DOHH2 (cell line): ENCODE measurements around the gene FUT7.

Experiments
- H3F3A ChIP-seq: fragments of 200-600 bp; sonication (generic), shearing (Covaris generic); 2 replicates; pipeline ENCODE4 v1.6.0; 2016; ENCODE audit warnings: antibody characterized with exemption, mild to moderate bottlenecking; ENCODE audit not compliant: control insufficient read depth, insufficient read depth
- H3K27ac ChIP-seq: fragments of 200-600 bp; sonication (generic); 2 replicates; pipeline ENCODE4 v1.5.1; 2014; ENCODE audit warnings: low read depth, mild to moderate bottlenecking, low read length, moderate library complexity
- H3K27me3 ChIP-seq: fragments of 200-600 bp; sonication (generic); 2 replicates; pipeline ENCODE4 v1.6.1; 2014; ENCODE audit warnings: mild to moderate bottlenecking, low read length, mixed read lengths; ENCODE audit not compliant: control insufficient read depth
- H3K36me3 ChIP-seq: fragments of 200-600 bp; sonication (generic); 2 replicates; pipeline ENCODE4 v1.6.1; 2014; ENCODE audit warnings: mild to moderate bottlenecking, low read length, moderate library complexity, mixed read lengths; ENCODE audit not compliant: control insufficient read depth
- H3K4me1 ChIP-seq: fragments of 200-600 bp; sonication (generic); 2 replicates; pipeline ENCODE4 v1.6.1; 2014; ENCODE audit warnings: mild to moderate bottlenecking, low read length, mixed read lengths; ENCODE audit not compliant: control insufficient read depth
- H3K4me2 ChIP-seq: fragments of 200-600 bp; sonication (generic); 2 replicates; pipeline ENCODE4 v1.6.0; 2014; ENCODE audit warnings: mild to moderate bottlenecking, low read length, moderate library complexity
- H3K4me3 ChIP-seq: fragments of 200-600 bp; sonication (generic); 2 replicates; pipeline ENCODE4 v1.5.1; 2014; ENCODE audit warnings: mild to moderate bottlenecking, low read length, mixed read lengths
- H3K79me2 ChIP-seq: fragments of 200-600 bp; sonication (generic); 2 replicates; pipeline ENCODE4 v1.6.1; 2014; ENCODE audit warnings: mild to moderate bottlenecking, low read length, mixed read lengths; ENCODE audit not compliant: control insufficient read depth
- H3K9me2 ChIP-seq: fragments of 200-600 bp; sonication (generic); replicated peaks from 2 replicates; pipeline ENCODE4 v1.6.1; 2014; ENCODE audit warnings: mild to moderate bottlenecking, low read length, mixed read lengths; ENCODE audit not compliant: control insufficient read depth
- H3K9me3 ChIP-seq: fragments of 200-600 bp; sonication (generic); 2 replicates; pipeline ENCODE4 v1.6.1; 2014; ENCODE audit warnings: antibody characterized with exemption, low read length, mixed read lengths; ENCODE audit not compliant: control insufficient read depth, insufficient read depth
- H4K20me1 ChIP-seq: fragments of 200-600 bp; sonication (generic); 2 replicates; pipeline ENCODE4 v1.6.0; 2014; ENCODE audit warnings: low read depth, mild to moderate bottlenecking, antibody characterized with exemption, low read length, moderate library complexity; ENCODE audit not compliant: control insufficient read depth, insufficient read depth
- EZH2phosphoT487 ChIP-seq: fragments of 200-600 bp; sonication (generic); IDR thresholded peaks from 2 replicates; pipeline ENCODE4 v1.6.1; 2017; ENCODE audit warnings: borderline replicate concordance, mild to moderate bottlenecking, antibody characterized with exemption, low read length, moderate library complexity, mixed read lengths
- TF ChIP-seq, protein P1 (sequence below): fragments of 200-600 bp; sonication (generic); IDR thresholded peaks from one replicate; pipeline ENCODE4 v1.5.1; 2014; ENCODE audit warnings: antibody characterized with exemption, mild to moderate bottlenecking, low read depth, low read length; ENCODE audit not compliant: poor library complexity, severe bottlenecking

Gene FUT7

DNA sequence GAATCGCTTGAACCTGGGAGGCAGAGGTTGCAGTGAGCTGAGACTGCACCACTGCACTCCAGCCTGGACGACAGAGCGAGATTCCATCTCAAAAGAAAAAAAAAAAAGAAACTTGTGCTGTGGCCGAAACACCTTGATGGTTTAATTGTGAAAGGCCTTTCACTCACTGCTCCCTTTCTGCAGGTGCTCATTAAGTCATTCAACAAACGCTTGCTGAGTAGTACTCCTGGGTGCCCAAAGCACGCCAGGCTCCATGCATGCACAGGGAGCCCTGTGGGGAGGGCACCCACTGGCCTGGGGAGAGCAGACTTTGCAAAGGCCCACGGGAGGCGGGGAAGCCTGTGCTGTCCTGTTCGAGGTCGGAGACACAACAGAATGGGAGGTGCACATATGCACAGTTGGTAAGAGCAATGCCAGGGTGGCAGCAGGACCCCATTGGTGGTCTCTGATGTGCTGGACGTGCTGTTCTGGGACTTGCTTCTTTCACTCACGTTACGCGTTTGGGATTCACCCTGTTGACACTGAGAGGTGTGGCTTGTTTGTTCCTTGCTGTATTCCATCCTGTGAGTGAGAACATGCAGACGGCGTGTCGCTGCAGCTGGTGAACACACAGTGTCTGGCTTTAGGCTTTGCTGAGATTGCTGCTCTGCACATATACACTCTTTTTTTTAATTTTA lies 25.0 kb upstream of the FUT7 start:
- Histone ChIP-seq H3K4me2 (no peak overlapping the region), H3K79me2 (no peaks in the 10 kb centered on the region), H3K36me3 (no peaks in the 10 kb centered on the region), H3F3A (peaks cover 4% of the 10 kb centered on the region; the same call in 1 of the 2 replicates), H3K27ac (no peak overlapping the region), H3K4me1 (peaks cover 6% of the 10 kb centered on the region; the same call in 1 of the 2 replicates), H4K20me1 (no peaks in the 10 kb centered on the region), H3K9me3 (no peaks in the 10 kb centered on the region), H3K4me3 (no peak overlapping the region), H3K9me2 (no peaks in the 10 kb centered on the region), H3K27me3 (peaks cover 26% of the 10 kb centered on the region)
- no peak for TF ChIP-seq EZH2phosphoT487
- TF ChIP-seq, protein P1, sequence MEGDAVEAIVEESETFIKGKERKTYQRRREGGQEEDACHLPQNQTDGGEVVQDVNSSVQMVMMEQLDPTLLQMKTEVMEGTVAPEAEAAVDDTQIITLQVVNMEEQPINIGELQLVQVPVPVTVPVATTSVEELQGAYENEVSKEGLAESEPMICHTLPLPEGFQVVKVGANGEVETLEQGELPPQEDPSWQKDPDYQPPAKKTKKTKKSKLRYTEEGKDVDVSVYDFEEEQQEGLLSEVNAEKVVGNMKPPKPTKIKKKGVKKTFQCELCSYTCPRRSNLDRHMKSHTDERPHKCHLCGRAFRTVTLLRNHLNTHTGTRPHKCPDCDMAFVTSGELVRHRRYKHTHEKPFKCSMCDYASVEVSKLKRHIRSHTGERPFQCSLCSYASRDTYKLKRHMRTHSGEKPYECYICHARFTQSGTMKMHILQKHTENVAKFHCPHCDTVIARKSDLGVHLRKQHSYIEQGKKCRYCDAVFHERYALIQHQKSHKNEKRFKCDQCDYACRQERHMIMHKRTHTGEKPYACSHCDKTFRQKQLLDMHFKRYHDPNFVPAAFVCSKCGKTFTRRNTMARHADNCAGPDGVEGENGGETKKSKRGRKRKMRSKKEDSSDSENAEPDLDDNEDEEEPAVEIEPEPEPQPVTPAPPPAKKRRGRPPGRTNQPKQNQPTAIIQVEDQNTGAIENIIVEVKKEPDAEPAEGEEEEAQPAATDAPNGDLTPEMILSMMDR = no peak

DNA sequence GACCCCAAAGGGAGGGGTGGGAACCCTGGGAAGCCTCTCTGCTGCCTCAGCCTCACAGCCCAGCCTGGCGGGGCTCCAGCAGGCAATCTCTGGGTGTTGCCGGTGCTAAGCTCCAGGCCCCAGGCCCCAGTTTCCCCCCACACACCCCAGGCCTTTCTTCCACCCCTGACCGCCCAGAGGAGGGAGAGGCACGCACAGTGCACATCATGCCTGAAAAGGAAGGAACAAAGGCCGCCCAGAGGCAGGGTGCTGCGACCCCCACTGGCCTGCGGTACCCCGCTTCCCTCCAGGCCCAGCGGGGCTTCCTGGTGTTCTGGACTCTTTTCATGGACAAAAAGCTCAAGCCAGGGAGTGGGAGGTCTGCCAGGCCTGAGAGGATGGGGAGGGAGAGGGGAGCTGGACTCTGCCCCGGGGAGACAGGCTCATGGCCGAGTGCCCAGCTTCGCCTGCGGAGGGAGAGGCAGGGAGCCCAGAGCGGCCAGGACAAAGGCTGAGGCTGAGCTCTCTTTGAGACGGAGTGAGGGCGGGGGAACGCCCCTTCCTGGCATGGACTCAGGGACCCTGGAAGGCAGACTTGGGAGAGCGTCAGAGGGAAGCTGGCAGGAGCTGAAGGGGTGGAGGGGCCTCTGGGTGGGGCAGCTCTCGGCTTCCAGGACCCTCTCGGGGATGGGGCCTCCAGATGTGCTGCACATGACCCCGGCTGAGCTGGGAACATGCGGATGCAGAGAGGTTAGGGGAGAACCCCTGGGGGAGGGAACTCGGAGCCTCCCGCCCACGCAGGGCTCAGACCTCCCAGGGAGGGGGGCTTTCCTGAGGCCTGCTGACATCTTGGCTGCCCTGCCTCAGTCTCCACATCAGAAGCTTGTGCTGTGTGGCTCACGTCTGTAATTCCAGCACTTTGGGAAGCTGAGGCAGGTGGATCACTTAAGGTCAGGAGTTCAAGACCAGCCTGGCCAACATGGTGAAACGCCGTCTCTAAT lies 23.8 kb upstream of the FUT7 start:
- Histone ChIP-seq H3F3A (peaks cover 3% of the 10 kb centered on the region; the same call in 1 of the 2 replicates), H3K4me2 (no peak overlapping the region), H4K20me1 (no peaks in the 10 kb centered on the region), H3K4me3 (no peak overlapping the region), H3K79me2 (no peaks in the 10 kb centered on the region), H3K27ac (no peak overlapping the region), H3K9me2 (no peaks in the 10 kb centered on the region), H3K9me3 (no peaks in the 10 kb centered on the region), H3K36me3 (no peaks in the 10 kb centered on the region), H3K4me1 (peaks cover 6% of the 10 kb centered on the region; the same call in 1 of the 2 replicates), H3K27me3 (peaks cover 29% of the 10 kb centered on the region)
- TF ChIP-seq, protein P1 = no peak
- TF ChIP-seq EZH2phosphoT487 = no peak

DNA sequence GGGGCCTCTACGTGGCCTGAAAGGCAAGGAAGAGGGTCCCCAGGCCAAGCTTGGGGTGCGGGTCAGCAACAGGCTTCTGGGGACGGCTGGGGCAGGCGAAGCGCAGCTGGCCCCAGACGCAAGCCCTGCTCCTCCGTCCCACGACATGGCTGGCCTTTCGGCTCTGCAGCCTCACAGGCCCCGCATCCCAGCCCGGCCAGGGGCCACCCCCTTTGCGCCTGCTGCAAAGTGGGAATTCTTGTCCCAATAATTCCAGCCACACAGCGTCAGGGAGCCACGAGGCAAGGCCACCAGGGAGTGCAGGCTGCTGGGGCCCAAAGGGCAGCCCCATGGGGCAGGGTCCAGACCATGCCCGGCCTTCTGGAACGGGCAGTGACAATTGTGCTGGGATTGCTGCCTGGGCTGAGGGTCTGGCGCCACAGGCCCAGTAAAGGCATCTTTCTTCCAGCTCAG lies 23.1 kb upstream of the FUT7 start:
- Histone ChIP-seq H3K36me3 (no peaks in the 10 kb centered on the region), H3K9me3 (no peaks in the 10 kb centered on the region), H3K4me1 (peaks cover 3% of the 10 kb centered on the region; the same call in 1 of the 2 replicates), H4K20me1 (no peaks in the 10 kb centered on the region), H3K27me3 (peaks cover 34% of the 10 kb centered on the region), H3K9me2 (no peaks in the 10 kb centered on the region), H3K4me2 (no peak overlapping the region), H3K27ac (no peak overlapping the region), H3K79me2 (no peaks in the 10 kb centered on the region), H3K4me3 (no peak overlapping the region), H3F3A (no peaks in the 10 kb centered on the region)
- no peak for TF ChIP-seq EZH2phosphoT487
- TF ChIP-seq, protein P1 = no peak
